HepG2 (cell line): ENCODE data around the gene NVL. TPM values are rescaled to one million over a fixed set of nuclear protein-coding genes. Genes with fewer than 3 reads are reported as not detected.
A peak's percentile ranks its signal among the peaks of the same experiment; 100 is the strongest.

ENCODE experiments used
- DR1 ChIP-seq: sonication (generic); formaldehyde crosslinking; IDR thresholded peaks from 2 replicates; pipeline ENCODE4 v1.8.0; 2021; ENCODE audit warnings: mild to moderate bottlenecking, missing genetic modification reagents, inconsistent platforms
- GTF3A ChIP-seq: sonication (generic); formaldehyde crosslinking; conservative IDR thresholded peaks from 2 replicates; pipeline ENCODE4 v1.4.0; 2020; ENCODE audit warnings: mild to moderate bottlenecking, missing genetic modification reagents
- HOXA9 ChIP-seq: sonication (generic); formaldehyde crosslinking; IDR thresholded peaks from 2 replicates; pipeline ENCODE4 v1.8.1; 2022; ENCODE audit warnings: missing genetic modification reagents, mild to moderate bottlenecking, moderate library complexity, borderline replicate concordance
- KLF13 ChIP-seq: sonication (generic); formaldehyde crosslinking; IDR thresholded peaks from 2 replicates; pipeline ENCODE4 v1.4.0; 2020; ENCODE audit warnings: mild to moderate bottlenecking, missing genetic modification reagents
- PAWR ChIP-seq: sonication (generic); formaldehyde crosslinking; IDR thresholded peaks from 2 replicates; pipeline ENCODE4 v1.4.0; 2020; ENCODE audit warnings: missing genetic modification reagents, mild to moderate bottlenecking, borderline replicate concordance
- SALL1 ChIP-seq: sonication (generic); formaldehyde crosslinking; IDR thresholded peaks from 2 replicates; pipeline ENCODE4 v1.8.0; 2022; ENCODE audit warnings: mild to moderate bottlenecking, missing genetic modification reagents
- SAP130 ChIP-seq: IDR thresholded peaks from 2 replicates; pipeline ENCODE4 v1.6.1; 2016; ENCODE audit warnings: low read depth
- SOX6 ChIP-seq, 2 experiments: fragments of 450-650 bp in 1 of 2; sonication (generic) in 1 of 2; formaldehyde crosslinking in 1 of 2; IDR thresholded peaks; 2 replicates each; pipeline versions ENCODE4 v1.4.0 to v1.6.1; 2017 to 2020; ENCODE audit warnings: antibody characterized with exemption in 1 of 2, mild to moderate bottlenecking in 1 of 2, missing genetic modification reagents in 1 of 2
- SP4 ChIP-seq: sonication (generic); formaldehyde crosslinking; IDR thresholded peaks from 2 replicates; pipeline ENCODE4 v1.8.1; 2023; ENCODE audit warnings: mild to moderate bottlenecking, missing genetic modification reagents
- TCF7L2 ChIP-seq: IDR thresholded peaks from 2 replicates; pipeline ENCODE4 v1.6.1; 2011; ENCODE audit warnings: mild to moderate bottlenecking, low read depth, low read length, moderate library complexity
- ZBTB42 ChIP-seq: sonication (generic); formaldehyde crosslinking; IDR thresholded peaks from 2 replicates; pipeline ENCODE4 v1.5.0; 2020; ENCODE audit warnings: mild to moderate bottlenecking, missing genetic modification reagents
- ZNF24 ChIP-seq: fragments of 450-650 bp; IDR thresholded peaks from 2 replicates; pipeline ENCODE4 v1.6.1; 2017; ENCODE audit warnings: antibody characterized with exemption, mild to moderate bottlenecking
- ZNF296 ChIP-seq: sonication (generic); formaldehyde crosslinking; conservative IDR thresholded peaks from 2 replicates; pipeline ENCODE4 v1.5.0; 2020; ENCODE audit warnings: mild to moderate bottlenecking, missing genetic modification reagents
- ZNF329 ChIP-seq: sonication (generic); formaldehyde crosslinking; IDR thresholded peaks from 2 replicates; pipeline ENCODE4 v1.9.0; 2021; ENCODE audit warnings: low read depth, mild to moderate bottlenecking, missing genetic modification reagents
- ZNF432 ChIP-seq: sonication (generic); formaldehyde crosslinking; IDR thresholded peaks from 2 replicates; pipeline ENCODE4 v1.5.0; 2020; ENCODE audit warnings: missing genetic modification reagents, mild to moderate bottlenecking, borderline replicate concordance
- ZNF614 ChIP-seq: IDR thresholded peaks from 2 replicates; pipeline ENCODE4 v1.6.1; 2018; ENCODE audit warnings: missing biosample characterization, missing genetic modification reagents, inconsistent platforms, borderline replicate concordance
- polyA plus RNA-seq, 8 experiments: library from polyadenylated mRNA; depleted of rRNA in 3 of 8; stranded (reverse) in 7 of 8; unstranded in 1 of 8; fragments of >200 nt; fragmentation: Illumina TruSeq in 4 of 8; extraction: Trizol in 4 of 8; gene quantifications; 2 replicates each; pipeline versions ENCODE4 v1.2.1 to v1.2.3, GENCODE V29; 2011 to 2016; ENCODE audit warnings: low read depth in 4 of 8, missing spikeins in 1 of 8, mixed read lengths in 1 of 8; ENCODE audit not compliant: insufficient read depth in 1 of 8
- total RNA-seq, 5 experiments: library from RNA; depleted of rRNA; stranded (reverse); fragments of >200 nt; fragmentation: Illumina TruSeq; extraction: Trizol; gene quantifications; 2 replicates each; pipeline ENCODE4 v1.2.3, GENCODE V29; 2016; ENCODE audit warnings: low read depth in 1 of 5
- TF ChIP-seq, protein P1 (sequence below): sonication (generic); formaldehyde crosslinking; IDR thresholded peaks from 2 replicates; pipeline ENCODE4 v1.4.0; 2020; ENCODE audit warnings: missing genetic modification reagents, low read depth, mild to moderate bottlenecking, borderline replicate concordance
- TF ChIP-seq, protein P2 (sequence below): sonication (generic); formaldehyde crosslinking; IDR thresholded peaks from 2 replicates; pipeline ENCODE4 v1.8.1; 2023; ENCODE audit warnings: missing genetic modification reagents, mild to moderate bottlenecking, borderline replicate concordance
- TF ChIP-seq, protein P3 (sequence below): sonication (generic); formaldehyde crosslinking; IDR thresholded peaks from 2 replicates; pipeline ENCODE4 v1.4.0; 2020; ENCODE audit warnings: missing genetic modification reagents, mild to moderate bottlenecking, borderline replicate concordance
- TF ChIP-seq, protein P4 (sequence below): IDR thresholded peaks from 2 replicates; pipeline ENCODE4 v1.6.1; 2016; ENCODE audit warnings: low read depth, control low read depth

Gene NVL
- total and polyA plus RNA-seq, 2 of the 13 experiments (the other 11 are each of a cell fraction or from before 2014, with no cell fraction given) = 8.3 to 21.0 TPM

GRCh38 chr1:224329842-224330753 lies at the start of gene NVL (continued):
- TF ChIP-seq ZNF24 = no peak
- TF ChIP-seq, protein P1, sequence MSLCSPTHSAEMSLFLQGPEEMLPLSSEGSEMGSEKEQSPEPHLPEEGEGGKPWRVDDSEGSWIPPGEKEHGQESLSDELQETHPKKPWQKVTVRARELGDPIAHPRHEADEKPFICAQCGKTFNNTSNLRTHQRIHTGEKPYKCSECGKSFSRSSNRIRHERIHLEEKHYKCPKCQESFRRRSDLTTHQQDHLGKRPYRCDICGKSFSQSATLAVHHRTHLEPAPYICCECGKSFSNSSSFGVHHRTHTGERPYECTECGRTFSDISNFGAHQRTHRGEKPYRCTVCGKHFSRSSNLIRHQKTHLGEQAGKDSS (CRISPR knock-in tag) = no peak
- no peak for TF ChIP-seq HOXA9
- no peak for TF ChIP-seq TCF7L2
- no peak for TF ChIP-seq PAWR
- no peak for TF ChIP-seq ZNF329 (CRISPR knock-in tag)
- TF ChIP-seq SOX6 (IDR thresholded peaks at IDR 0.05) = no peak
- peak; percentile 28; the same call in 1 of the 2 replicates for TF ChIP-seq SOX6 (CRISPR knock-in tag; IDR thresholded peaks at IDR 0.05)
- TF ChIP-seq SALL1 = peak; percentile 50
- TF ChIP-seq, protein P2, sequence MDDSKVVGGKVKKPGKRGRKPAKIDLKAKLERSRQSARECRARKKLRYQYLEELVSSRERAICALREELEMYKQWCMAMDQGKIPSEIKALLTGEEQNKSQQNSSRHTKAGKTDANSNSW = no peak
- no peak for TF ChIP-seq KLF13
- TF ChIP-seq SAP130 = peak; percentile 94
- TF ChIP-seq, protein P3, sequence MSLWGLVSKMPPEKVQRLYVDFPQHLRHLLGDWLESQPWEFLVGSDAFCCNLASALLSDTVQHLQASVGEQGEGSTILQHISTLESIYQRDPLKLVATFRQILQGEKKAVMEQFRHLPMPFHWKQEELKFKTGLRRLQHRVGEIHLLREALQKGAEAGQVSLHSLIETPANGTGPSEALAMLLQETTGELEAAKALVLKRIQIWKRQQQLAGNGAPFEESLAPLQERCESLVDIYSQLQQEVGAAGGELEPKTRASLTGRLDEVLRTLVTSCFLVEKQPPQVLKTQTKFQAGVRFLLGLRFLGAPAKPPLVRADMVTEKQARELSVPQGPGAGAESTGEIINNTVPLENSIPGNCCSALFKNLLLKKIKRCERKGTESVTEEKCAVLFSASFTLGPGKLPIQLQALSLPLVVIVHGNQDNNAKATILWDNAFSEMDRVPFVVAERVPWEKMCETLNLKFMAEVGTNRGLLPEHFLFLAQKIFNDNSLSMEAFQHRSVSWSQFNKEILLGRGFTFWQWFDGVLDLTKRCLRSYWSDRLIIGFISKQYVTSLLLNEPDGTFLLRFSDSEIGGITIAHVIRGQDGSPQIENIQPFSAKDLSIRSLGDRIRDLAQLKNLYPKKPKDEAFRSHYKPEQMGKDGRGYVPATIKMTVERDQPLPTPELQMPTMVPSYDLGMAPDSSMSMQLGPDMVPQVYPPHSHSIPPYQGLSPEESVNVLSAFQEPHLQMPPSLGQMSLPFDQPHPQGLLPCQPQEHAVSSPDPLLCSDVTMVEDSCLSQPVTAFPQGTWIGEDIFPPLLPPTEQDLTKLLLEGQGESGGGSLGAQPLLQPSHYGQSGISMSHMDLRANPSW = 0 out of 2 replicates have a peak, but pooled peaks have one; percentile 43
- TF ChIP-seq ZNF296 = no peak
- no peak for TF ChIP-seq SP4 (CRISPR knock-in tag)
- TF ChIP-seq ZNF432 (CRISPR knock-in tag) = no peak
- TF ChIP-seq, protein P4, sequence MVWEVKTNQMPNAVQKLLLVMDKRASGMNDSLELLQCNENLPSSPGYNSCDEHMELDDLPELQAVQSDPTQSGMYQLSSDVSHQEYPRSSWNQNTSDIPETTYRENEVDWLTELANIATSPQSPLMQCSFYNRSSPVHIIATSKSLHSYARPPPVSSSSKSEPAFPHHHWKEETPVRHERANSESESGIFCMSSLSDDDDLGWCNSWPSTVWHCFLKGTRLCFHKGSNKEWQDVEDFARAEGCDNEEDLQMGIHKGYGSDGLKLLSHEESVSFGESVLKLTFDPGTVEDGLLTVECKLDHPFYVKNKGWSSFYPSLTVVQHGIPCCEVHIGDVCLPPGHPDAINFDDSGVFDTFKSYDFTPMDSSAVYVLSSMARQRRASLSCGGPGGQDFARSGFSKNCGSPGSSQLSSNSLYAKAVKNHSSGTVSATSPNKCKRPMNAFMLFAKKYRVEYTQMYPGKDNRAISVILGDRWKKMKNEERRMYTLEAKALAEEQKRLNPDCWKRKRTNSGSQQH (CRISPR knock-in tag) = peak; percentile 55; the same call in 1 of the 2 replicates
- peak; percentile 73 for TF ChIP-seq DR1 (CRISPR knock-in tag)
- TF ChIP-seq ZBTB42 = no peak
- TF ChIP-seq GTF3A = no peak
- TF ChIP-seq ZNF614 = no peak; the same call in 1 of the 2 replicates
